IMR-90 (cell line): ENCODE data around the gene TP53TG3E.
"Not testable (repeated sequence)": the region's sequence is repeated elsewhere in the genome, so short reads cannot be mapped to it uniquely, and the experiment has no call there.

Experiments used
- BHLHE40 ChIP-seq: fragments of 150-350 bp; IDR thresholded peaks from 2 replicates; pipeline ENCODE4 v1.6.1; 2016; ENCODE audit warnings: mild to moderate bottlenecking, low read depth, low read length
- CHD1 ChIP-seq: IDR thresholded peaks from 2 replicates; pipeline ENCODE4 v1.6.1; 2012; ENCODE audit warnings: low read depth, low read length, improper control_type of control experiment
- MAFK ChIP-seq: IDR thresholded peaks from 2 replicates; pipeline ENCODE4 v1.6.1; 2012; ENCODE audit warnings: low read depth, low read length, improper control_type of control experiment
- MXI1 ChIP-seq: IDR thresholded peaks from 2 replicates; pipeline ENCODE4 v1.6.1; 2012; ENCODE audit warnings: low read depth, mild to moderate bottlenecking, low read length, moderate library complexity, borderline replicate concordance
- POLR2A ChIP-seq: IDR thresholded peaks from 2 replicates; pipeline ENCODE4 v1.6.1; 2012; ENCODE audit warnings: mild to moderate bottlenecking, low read depth, low read length
- RAD21 ChIP-seq: IDR thresholded peaks from 2 replicates; pipeline ENCODE4 v1.6.1; 2012; ENCODE audit warnings: low read length, improper control_type of control experiment
- RCOR1 ChIP-seq: IDR thresholded peaks from 2 replicates; pipeline ENCODE4 v1.6.1; 2012; ENCODE audit warnings: mild to moderate bottlenecking, low read length, improper control_type of control experiment; ENCODE audit not compliant: insufficient replicate concordance
- SMC3 ChIP-seq: fragments of 150-350 bp; IDR thresholded peaks from 2 replicates; pipeline ENCODE4 v1.6.1; 2016; ENCODE audit warnings: low read depth, mild to moderate bottlenecking, antibody characterized with exemption, low read length, moderate library complexity
- TF ChIP-seq, protein P1 (sequence below): conservative IDR thresholded peaks from 2 replicates; pipeline ENCODE4 v1.5.1; 2012; ENCODE audit warnings: mild to moderate bottlenecking, low read depth, low read length, improper control_type of control experiment

DNA sequence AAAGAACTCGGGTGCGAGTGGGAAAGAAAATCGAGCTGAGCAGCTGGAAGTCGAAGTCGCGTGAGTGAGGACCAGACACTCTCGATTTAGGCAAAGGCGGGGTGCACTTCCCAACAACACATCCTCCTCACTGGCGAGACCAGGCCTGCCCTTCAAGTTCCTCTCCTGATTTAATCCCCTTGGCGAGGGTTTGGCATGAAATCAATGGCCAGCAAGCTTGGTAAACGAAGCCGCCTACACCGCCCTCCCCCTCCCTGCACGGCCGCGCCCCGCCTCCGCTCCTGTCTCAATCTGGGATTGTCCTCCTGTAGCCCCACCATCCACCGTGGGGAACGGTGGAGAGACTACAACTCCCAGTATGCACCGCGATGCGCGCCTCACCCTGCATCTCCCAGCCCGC, at the start of gene TP53TG3E:
- TF ChIP-seq BHLHE40, RAD21, POLR2A, CHD1, RCOR1, MXI1, MAFK, SMC3: not testable (repeated sequence)
- TF ChIP-seq, protein P1, sequence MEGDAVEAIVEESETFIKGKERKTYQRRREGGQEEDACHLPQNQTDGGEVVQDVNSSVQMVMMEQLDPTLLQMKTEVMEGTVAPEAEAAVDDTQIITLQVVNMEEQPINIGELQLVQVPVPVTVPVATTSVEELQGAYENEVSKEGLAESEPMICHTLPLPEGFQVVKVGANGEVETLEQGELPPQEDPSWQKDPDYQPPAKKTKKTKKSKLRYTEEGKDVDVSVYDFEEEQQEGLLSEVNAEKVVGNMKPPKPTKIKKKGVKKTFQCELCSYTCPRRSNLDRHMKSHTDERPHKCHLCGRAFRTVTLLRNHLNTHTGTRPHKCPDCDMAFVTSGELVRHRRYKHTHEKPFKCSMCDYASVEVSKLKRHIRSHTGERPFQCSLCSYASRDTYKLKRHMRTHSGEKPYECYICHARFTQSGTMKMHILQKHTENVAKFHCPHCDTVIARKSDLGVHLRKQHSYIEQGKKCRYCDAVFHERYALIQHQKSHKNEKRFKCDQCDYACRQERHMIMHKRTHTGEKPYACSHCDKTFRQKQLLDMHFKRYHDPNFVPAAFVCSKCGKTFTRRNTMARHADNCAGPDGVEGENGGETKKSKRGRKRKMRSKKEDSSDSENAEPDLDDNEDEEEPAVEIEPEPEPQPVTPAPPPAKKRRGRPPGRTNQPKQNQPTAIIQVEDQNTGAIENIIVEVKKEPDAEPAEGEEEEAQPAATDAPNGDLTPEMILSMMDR = not testable (repeated sequence)
